Activated CD8-positive, alpha-beta memory T cell treated with anti-CD3 and anti-CD28 coated beads, Interleukin-2, amount 50 U/mL, for 48 hours (primary cell): ENCODE results near the gene SPAG6.

Experiments
- DNase-seq: peaks from one replicate; pipeline ENCODE4 v3.0.0-alpha.2; 2020

SPAG6 gene

GRCh38 chr10:22463255-22463654 is 118.0 kb downstream of the SPAG6 start:
- no peak for DNase-seq

DNA sequence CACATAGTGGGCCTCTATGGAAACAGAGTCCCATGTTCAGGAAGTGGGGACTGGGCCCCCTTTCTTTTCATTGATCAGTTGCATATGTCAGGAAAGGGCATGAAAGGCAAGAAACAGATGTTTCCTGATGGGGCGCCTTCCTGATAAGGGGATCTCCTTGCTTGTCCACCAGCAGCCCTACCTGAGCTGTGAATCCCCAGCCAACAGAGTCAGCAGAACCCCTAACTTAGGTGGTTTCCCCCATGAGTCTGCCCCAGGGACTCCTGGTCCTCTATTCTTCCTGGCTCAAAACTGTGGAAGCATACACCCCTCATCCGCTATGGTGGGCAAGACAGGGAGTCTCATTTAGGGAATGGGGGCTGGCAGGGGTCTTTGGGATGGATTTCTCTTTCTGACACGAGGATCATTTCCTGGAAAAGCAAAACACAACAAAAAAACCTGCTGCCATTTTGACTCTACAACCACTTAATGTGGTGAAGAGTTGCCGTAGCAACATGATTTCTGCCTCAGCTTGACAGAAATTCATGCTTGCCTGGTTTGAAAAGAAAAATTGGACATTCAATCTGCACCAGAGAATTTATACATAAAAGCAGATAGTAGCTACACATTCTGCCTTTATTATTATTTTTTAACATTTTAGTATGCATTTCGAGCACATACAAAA is 119.8 kb downstream of the SPAG6 start:
- no peak for DNase-seq

- DNase-seq, result no peak
Observed at GRCh38 chr10:22466763-22467334, 121.6 kb downstream of the SPAG6 start.
